NCI-H1930 (cell line): ENCODE data around the gene PRKAR2B.
A peak's percentile ranks its signal among the peaks of the same experiment; 100 is the strongest.

Experiments
- DNase-seq, 2 experiments: peaks; one replicate each; lab custom pipeline; 2025; lab: John Stamatoyannopoulos, UW

The PRKAR2B gene

DNA sequence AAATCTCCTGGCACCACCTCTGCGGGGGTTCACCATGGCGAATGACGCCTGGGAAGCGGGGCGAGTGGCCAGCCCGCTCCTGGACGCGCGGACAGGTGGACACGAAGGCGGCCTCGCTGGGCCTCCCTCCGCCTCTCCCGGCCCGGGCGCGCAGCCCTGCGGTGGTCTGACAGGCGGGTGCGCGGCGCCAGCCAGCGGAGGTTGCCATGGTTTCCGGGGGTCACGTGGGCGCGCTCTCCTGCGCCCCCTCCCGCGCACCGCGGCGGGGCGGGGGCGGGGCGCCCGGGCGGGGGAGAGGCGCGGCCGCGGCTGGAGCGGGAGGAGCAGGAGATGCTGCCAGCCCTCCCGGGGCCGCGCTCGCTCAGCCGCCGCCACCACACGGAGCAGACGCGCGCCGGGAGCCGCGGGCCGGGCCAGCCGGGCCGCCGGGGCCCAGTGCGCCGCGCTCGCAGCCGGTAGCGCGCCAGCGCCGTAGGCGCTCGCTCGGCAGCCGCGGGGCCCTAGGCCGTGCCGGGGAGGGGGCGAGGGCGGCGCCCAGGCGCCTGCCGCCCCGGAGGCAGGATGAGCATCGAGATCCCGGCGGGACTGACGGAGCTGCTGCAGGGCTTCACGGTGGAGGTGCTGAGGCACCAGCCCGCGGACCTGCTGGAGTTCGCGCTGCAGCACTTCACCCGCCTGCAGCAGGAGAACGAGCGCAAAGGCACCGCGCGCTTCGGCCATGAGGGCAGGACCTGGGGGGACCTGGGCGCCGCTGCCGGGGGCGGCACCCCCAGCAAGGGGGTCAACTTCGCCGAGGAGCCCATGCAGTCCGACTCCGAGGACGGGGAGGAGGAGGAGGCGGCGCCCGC is at the start of gene PRKAR2B:
TSS of gene PRKAR2B (plus strand) at position 359 of the 848 bp plus-strand sequence. CDS start at position 562, 203 bp downstream.
- peak; percentile 89 to 92 for DNase-seq

DNA sequence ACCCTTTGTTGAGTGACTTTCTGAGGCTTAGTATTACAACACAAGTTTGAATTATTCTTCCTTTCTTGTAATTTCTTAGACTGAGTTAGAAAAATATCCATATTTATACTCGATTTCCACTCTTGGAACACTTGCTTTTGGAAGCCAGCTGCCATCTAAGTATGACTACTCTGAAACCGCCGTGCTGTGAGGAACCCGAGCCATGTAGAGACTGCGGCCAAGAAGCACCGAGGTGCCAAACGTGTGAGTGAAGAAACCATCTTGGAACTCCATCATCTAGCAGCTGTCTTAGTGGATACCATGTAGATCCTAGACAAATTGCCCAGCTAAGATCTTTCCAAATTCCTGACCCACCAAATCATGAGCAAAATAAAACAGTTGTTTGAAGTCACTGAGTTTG is 49.7 kb upstream of the PRKAR2B start:
- no peak for DNase-seq

GRCh38 chr7:106997487-106998271 is 46.8 kb upstream of the PRKAR2B start:
- no peak for DNase-seq

- DNase-seq = no peak
These were observed 45.5 kb upstream of the PRKAR2B start for GRCh38 chr7:106999023-106999422.

GRCh38 chr7:107001490-107001889 is 43.0 kb upstream of the PRKAR2B start:
- no peak for DNase-seq

- no peak for DNase-seq
These were observed 42.4 kb upstream of the PRKAR2B start for GRCh38 chr7:107002126-107002525.

- no peak for DNase-seq
These were observed 41.9 kb upstream of the PRKAR2B start for GRCh38 chr7:107002529-107002998.

GRCh38 chr7:107007007-107007891 is 37.3 kb upstream of the PRKAR2B start:
- DNase-seq = no peak

- DNase-seq = no peak
These were observed 36.6 kb upstream of the PRKAR2B start for GRCh38 chr7:107007892-107008287.

- no peak for DNase-seq
These were observed 34.7 kb upstream of the PRKAR2B start for GRCh38 chr7:107009846-107010203.

DNA sequence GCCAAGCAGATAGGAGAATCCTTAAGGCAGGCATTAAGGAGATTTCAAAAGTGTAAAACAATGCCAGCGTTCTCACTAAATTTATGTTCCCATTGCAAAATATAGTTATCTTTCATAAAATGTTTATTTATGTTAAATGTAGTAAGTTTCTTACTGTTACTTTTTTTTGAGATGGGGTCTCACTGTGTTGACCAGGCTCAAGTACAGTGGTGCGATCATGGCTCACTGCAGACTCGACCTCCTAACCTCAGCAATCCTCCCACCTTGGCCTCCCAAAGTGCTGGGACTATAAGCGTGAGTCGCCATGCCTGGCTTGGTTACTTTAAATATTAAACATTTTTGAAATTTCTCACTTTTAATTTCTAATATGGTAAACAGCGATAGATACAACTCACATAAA is 31.8 kb upstream of the PRKAR2B start:
- no peak for DNase-seq

- no peak for DNase-seq
These were observed 30.0 kb upstream of the PRKAR2B start for GRCh38 chr7:107014387-107015023.

GRCh38 chr7:107016312-107016711 is 28.2 kb upstream of the PRKAR2B start:
- DNase-seq = no peak

DNA sequence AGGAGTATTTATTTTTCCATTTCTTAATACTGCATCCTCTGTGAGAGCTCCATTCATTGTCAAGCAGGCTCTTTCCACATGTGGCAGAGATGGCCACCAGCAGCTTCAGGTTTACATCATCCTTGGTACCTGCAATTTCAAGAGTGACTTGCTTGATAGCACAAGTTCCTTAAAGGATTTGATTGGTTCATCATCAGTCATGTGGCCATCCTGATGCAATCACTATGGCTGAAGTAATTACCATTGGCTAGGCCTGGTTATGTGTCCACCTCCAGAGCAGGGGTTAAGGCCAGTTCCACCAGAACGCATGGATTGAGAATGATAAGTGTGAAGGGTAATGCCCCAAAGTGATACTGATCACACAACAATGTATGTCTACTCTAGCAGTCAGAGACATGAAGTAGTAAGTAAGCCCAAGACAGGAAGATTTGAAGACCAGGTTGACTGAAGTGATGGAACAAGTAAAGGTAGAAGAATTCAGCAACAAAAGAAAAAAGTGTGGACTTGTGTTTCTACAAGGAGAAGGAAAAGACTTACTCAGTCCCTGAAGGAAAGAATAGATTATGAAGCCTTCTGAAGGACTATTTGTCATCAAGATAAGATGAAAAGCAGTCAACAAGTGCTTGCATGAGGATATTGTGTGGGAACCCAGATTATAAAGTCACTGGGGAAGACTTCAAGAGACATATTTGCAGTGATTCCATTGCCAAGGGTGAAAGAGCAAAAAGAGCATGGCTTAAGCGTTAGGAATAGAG is 26.4 kb upstream of the PRKAR2B start:
- no peak for DNase-seq

DNA sequence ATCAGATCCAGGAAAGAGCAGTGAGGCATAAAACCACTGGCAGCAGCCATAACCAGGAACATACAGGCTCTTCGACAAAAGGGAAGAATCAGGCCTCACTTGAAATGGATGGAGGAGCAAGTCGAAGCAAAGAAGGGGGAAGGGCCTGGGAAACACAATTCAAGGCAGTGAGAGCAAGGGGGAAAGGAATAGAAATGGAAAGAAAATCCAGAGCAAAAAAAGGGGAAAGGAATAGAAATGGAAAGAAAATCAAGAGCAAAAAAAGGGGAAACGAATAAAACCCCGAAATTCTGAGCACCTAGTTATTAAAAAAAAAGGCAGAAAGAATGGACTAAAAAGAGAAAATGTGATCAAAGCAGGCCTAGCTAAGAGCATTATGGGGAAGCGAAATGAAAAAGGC is 24.1 kb upstream of the PRKAR2B start:
- DNase-seq = no peak

- DNase-seq = no peak
These were observed 22.9 kb upstream of the PRKAR2B start for GRCh38 chr7:107021600-107021999.

- no peak for DNase-seq
These were observed 20.9 kb upstream of the PRKAR2B start for GRCh38 chr7:107023522-107024151.

DNA sequence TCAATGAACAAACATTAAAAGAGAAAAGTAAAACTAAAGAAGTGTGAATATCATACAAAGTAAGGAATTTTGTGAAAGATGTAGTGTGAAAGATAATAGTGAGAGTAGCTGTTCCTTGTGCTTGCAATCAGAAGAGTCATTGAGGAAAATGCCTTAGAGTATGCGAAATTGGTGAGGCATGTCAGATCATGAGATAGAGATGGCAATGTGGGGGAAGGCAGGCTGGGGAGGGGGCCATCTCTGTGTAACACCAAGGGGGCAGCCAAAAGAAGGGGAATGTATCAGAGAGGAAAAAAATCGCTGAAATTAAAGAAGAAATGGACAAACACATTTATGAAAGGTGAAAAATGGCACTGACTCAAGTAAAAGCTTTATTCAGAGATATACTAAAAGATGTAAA is 19.6 kb upstream of the PRKAR2B start:
- DNase-seq = no peak

DNA sequence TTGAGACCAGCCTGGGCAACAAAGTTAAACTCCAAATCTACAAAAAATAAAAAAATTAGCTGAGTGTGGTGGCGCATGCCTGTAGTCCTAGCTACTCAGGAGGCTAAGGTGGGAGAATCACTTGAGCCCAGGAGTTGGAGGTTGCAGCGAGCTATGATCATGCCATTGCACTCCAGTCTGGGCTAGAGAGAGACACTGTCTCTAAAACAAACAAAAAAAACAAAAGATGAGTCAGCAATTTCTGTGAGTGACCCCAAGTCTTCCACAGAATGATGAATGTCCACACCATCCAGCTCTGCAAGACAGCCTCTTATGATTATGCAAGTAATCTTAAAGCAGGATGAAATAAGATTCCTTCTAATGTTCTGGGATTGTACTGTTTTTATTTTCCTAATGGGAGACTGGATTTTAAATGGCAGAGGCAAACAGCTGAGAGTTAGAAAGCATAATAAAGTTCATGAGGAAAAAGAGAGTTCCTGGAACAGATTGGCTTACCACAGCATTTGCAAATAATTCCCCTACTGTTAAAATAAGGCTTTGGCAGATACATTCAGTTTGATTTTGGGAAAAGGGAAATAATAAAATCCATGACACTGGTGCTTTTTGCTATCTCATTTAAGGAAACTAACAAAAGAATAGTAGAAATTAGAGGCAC is 18.9 kb upstream of the PRKAR2B start:
- DNase-seq = no peak

DNA sequence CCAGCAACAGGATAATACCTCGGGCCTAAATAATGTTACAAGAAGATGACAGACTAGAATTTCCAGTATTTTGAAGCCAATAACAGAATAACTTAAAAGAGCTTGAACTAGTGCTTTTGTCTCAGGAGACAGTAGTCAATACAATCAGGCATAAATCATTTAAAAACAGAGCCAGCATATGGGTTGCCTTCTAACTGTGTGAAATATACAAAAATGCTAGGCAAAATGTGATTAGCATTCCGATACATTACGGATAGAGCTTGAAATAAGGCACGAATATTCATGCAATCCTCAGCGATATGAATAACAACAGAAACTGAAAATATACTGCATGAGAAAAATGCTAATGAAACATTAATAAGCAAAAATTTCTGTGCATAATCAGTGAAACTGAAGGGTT is 18.3 kb upstream of the PRKAR2B start:
- DNase-seq = no peak
